Muscle layer of duodenum (tissue), 2 donors: ENCODE results near the gene ADAT3.
"Not testable (repeated sequence)": the region's sequence is repeated elsewhere in the genome, so short reads cannot be mapped to it uniquely, and the experiment has no call there.

Source experiments
- H3K27ac ChIP-seq: one replicate; pipeline ENCODE4 v1.7.0; 2013; ENCODE audit warnings: mild to moderate bottlenecking, low read length
- H3K27me3 ChIP-seq: one replicate; pipeline ENCODE4 v1.7.0; 2013; ENCODE audit warnings: low read depth, mild to moderate bottlenecking, control low read depth, low read length
- H3K36me3 ChIP-seq, 2 donors: one replicate each; pipeline ENCODE4 v1.7.0; 2013; ENCODE audit warnings: low read length in 2 of 2, control low read depth in 1 of 2, mild to moderate bottlenecking in 1 of 2; ENCODE audit not compliant: insufficient read depth in 2 of 2, control insufficient read depth in 1 of 2
- H3K4me1 ChIP-seq, 2 donors: one replicate each; pipeline ENCODE4 v1.7.0; 2013; ENCODE audit warnings: low read length in 2 of 2, mild to moderate bottlenecking in 2 of 2, control low read depth in 1 of 2, moderate library complexity in 1 of 2; ENCODE audit not compliant: insufficient read depth in 2 of 2, control insufficient read depth in 1 of 2
- H3K4me3 ChIP-seq, 2 donors: one replicate each; pipeline ENCODE4 v1.7.0; 2013; ENCODE audit warnings: low read length in 2 of 2, low read depth in 1 of 2, mild to moderate bottlenecking in 1 of 2
- H3K9me3 ChIP-seq, 2 donors: one replicate each; pipeline ENCODE4 v1.7.0; 2013; ENCODE audit warnings: low read length in 2 of 2, control low read depth in 1 of 2, mild to moderate bottlenecking in 1 of 2; ENCODE audit not compliant: control insufficient read depth in 1 of 2
- donor health status: healthy.

ADAT3 gene

GRCh38 chr19:1871140-1871597 lies 34.0 kb upstream of the ADAT3 start:
- Histone ChIP-seq H3K4me1 (peaks cover 6 to 30% of the 10 kb centered on the region in 2 donors), H3K9me3 (no peaks in the 10 kb centered on the region), H3K36me3 (peaks cover 0 to 4% of the 10 kb centered on the region in 2 donors), H3K4me3 (no peak overlapping the region), H3K27ac (no peak overlapping the region), H3K27me3 (no peaks in the 10 kb centered on the region)

DNA sequence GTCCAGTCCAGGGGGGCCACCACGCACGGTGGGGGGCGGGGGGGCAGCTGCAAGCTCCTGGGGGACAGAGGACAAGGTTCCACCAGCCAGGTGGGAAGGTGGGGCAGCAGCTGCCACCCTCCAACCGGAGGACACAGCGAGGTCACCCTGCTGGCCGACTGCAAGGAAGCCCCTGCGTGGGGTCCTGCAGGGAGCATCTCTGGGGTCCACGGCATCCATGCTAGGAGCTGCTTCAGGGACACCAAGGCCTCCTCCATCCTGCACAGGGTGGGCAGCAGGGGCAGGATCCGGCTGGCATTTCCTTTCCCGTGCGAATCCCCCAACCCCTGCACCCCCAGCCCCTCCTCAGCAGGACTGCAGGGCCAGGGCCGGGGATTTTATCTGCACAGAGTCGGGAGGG lies 33.6 kb upstream of the ADAT3 start:
- H3K27me3 ChIP-seq: no peaks in the 10 kb centered on the region
- peaks cover 0 to 4% of the 10 kb centered on the region in 2 donors for H3K36me3 ChIP-seq
- peaks cover 6 to 33% of the 10 kb centered on the region in 2 donors for H3K4me1 ChIP-seq
- no peak overlapping the region for H3K27ac ChIP-seq
- no peaks in the 10 kb centered on the region for H3K9me3 ChIP-seq
- no peak overlapping the region for H3K4me3 ChIP-seq

- H3K27ac ChIP-seq: peak overlapping the region; percentile 31
- peaks cover 6 to 35% of the 10 kb centered on the region in 2 donors for H3K4me1 ChIP-seq
- peak overlapping the region in 1 of 2 donors; percentile 44 for H3K4me3 ChIP-seq
- no peaks in the 10 kb centered on the region for H3K27me3 ChIP-seq
- no peaks in the 10 kb centered on the region for H3K9me3 ChIP-seq
- H3K36me3 ChIP-seq: peaks cover 0 to 4% of the 10 kb centered on the region in 2 donors
Measured at GRCh38 chr19:1872807-1873523, 32.2 kb upstream of the ADAT3 start.

DNA sequence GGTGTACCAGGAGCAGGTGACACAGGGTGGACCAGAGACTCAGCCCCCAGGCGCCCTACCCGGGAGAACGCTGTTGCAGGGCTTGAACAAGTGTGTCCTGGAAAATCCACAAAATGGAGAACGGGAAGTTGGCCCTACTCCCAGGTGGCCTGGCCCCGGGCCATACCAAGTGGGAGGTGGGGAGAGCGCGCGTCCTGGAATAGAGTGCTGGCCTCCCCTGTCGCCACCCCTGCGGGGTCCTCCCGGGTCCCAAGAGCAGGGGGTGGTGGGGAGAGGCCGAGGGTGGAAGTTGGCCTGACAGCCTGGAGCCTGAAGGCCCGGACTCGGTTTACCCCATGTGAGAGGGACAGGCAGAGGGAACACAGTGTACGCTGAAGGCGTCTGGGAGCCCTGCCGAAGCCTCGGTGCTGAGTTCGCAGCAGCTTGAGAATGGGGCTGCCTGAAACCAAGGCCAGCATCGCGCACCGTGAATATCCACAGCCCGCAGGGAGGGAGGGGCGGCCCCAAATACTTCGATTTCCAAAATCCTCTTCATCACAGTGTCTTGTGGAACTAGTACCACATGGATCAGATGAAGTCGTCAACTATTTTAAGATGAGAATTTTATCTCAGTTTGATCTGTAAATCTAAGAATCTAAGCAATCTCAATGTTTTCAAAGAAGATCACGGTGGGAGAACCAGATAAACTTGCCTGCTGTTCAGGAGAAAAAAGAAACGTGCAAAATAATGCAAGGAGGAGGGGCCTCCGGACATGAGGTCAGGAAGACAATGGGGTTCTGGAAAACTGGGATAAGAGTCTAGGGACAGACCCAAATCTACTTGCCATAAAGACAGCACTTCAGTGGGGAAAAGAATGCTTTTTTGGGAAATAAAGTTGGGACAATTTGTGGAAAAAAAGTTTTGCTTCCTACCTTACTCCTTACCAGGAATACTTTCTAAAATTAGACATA lies 31.4 kb upstream of the ADAT3 start:
- no peaks in the 10 kb centered on the region for H3K27me3 ChIP-seq
- H3K36me3 ChIP-seq: peaks cover 0 to 4% of the 10 kb centered on the region in 2 donors
- peak overlapping the region; percentile 44 to 76 for H3K4me3 ChIP-seq
- H3K27ac ChIP-seq: peak overlapping the region; percentile 63
- peaks cover 6 to 35% of the 10 kb centered on the region in 2 donors for H3K4me1 ChIP-seq
- H3K9me3 ChIP-seq: no peaks in the 10 kb centered on the region

DNA sequence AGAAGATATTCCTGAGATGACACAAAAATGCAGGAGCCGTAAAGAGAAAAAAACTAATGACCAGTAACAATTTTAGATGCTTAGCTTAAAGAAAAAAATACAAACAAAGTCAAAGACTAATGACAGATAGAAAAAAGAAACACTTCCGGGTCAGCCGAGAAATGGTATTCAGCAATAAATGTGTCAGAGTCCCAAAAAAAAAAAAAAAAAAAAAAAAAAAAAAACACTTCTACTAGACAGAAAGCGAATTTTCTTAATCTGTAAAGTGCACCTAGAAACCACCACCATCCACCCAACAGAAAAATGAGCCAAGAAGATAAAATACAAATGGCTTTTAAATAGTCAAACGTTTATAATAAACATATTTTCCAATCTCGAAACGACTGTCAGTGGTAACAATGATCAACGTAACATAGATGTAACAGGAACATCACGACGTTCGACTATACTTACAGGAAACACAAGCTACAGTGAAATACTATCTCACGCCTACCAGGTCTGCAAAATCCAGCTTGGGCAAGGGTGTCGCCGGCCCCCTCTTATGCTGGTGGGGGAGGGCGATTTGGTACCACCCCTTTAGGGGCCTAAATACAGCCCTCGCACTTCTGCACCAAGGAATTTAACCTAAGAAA lies 30.5 kb upstream of the ADAT3 start:
- H3K27ac ChIP-seq: peak overlapping the region; percentile 63
- H3K36me3 ChIP-seq: peaks cover 0 to 4% of the 10 kb centered on the region in 2 donors
- no peaks in the 10 kb centered on the region for H3K27me3 ChIP-seq
- H3K4me3 ChIP-seq: peak overlapping the region; percentile 76 to 95
- H3K4me1 ChIP-seq: peaks cover 6 to 35% of the 10 kb centered on the region in 2 donors
- no peaks in the 10 kb centered on the region for H3K9me3 ChIP-seq

DNA sequence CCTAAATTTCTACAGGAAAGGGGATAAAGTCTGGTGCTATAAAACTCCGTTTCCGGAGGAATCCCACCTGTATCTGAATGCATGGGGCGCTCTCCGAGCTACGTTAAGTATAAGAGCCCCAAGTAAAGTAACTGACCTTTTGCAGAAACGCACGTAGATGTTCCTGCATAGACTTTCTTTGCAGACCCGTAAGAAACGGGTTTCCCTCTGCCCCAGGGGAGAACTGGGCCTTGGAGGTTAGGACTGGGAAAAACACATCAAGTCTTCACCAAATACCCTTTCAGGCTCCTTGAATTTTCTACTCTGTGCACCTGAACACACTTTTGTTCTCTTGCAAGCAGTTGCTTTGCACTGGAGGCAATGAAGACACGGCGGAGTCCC lies 29.9 kb upstream of the ADAT3 start:
- not testable (repeated sequence) for H3K27me3 ChIP-seq, H3K36me3 ChIP-seq, H3K9me3 ChIP-seq
- H3K4me1 ChIP-seq: peaks cover 6 to 37% of the 10 kb centered on the region in 2 donors
- peak overlapping the region; percentile 63 for H3K27ac ChIP-seq
- H3K4me3 ChIP-seq: peak overlapping the region; percentile 76 to 95

GRCh38 chr19:1875646-1876495 lies 29.3 kb upstream of the ADAT3 start:
- H3K27ac ChIP-seq: peak overlapping the region; percentile 63
- H3K36me3 ChIP-seq: peaks cover 0 to 11% of the 10 kb centered on the region in 2 donors
- no peaks in the 10 kb centered on the region for H3K27me3 ChIP-seq
- H3K4me3 ChIP-seq: peak overlapping the region; percentile 76 to 95
- H3K4me1 ChIP-seq: peaks cover 6 to 40% of the 10 kb centered on the region in 2 donors
- H3K9me3 ChIP-seq: no peaks in the 10 kb centered on the region

DNA sequence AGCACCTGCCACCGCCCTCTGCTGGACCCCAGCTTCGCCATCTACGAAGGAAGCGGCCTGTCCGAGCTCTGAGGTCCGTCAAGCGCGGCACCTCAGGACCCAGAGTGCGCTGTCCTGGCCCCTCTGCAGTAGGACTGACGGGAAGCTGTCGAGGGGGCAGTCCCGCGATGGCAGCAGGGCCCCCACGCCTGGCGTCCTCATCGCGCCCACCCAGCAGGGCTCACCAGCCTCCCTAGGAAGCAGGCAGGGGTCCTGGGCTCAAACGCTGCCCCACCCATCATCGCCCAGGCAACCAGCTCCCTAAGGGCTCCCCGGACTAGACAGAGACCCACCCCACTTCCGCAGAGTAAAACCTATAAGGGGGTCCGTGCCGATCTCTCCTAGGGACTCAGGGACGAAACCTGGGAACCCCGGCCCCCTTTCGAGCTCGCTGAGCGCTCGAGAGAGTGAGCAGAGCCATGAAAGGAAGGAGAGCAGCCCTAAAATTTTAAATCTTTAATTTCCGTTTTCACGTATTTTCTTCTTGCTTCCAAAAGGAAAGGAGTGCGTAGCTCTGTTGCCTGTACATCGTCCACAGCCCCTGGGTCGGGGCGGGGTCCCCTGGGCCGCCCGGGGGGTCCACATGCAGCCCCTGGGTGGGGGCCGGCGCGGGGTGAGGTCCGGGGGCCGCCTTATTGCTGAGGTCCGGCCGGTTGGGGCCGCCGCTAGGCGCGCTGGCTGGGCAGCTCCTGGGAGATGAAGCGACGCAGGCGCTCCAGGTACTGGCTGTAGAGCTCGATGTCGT lies 28.5 kb upstream of the ADAT3 start:
- Histone ChIP-seq H3K4me1 (peaks cover 6 to 42% of the 10 kb centered on the region in 2 donors), H3K27ac (peak overlapping the region; percentile 63), H3K4me3 (peak overlapping the region; percentile 50 to 95)
- not testable (repeated sequence) for H3K9me3 ChIP-seq, H3K27me3 ChIP-seq, H3K36me3 ChIP-seq

GRCh38 chr19:1877280-1877660 lies 27.9 kb upstream of the ADAT3 start:
- not testable (repeated sequence) for H3K36me3 ChIP-seq, H3K4me3 ChIP-seq, H3K27me3 ChIP-seq, H3K9me3 ChIP-seq, H3K27ac ChIP-seq
- peaks cover 6 to 47% of the 10 kb centered on the region in 2 donors for H3K4me1 ChIP-seq

DNA sequence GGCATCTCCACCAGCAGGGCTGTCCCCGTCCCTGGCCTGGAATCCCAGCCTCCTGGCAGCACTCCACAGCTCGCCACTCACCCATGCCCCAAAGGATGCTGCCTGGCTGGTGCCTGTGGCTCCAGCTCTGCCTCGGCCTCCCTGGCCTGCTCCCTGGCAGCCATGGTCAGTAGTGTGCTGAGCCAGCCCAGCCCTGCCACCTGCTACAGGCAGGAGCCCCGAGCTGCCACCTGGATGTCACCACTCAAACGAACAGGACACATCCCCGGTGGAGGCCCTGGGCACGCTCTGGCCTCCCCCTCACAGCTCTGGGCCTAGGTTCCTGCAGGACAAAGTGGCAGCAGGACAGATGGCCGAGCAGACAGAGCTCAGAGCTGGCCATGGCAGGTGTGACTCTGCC lies 26.6 kb upstream of the ADAT3 start:
- not testable (repeated sequence) for H3K27me3 ChIP-seq, H3K36me3 ChIP-seq, H3K27ac ChIP-seq, H3K4me3 ChIP-seq, H3K9me3 ChIP-seq
- peaks cover 7 to 47% of the 10 kb centered on the region in 2 donors for H3K4me1 ChIP-seq
